Fibroblast of skin of right biceps (primary cell): ENCODE data around the gene SOAT1.
A peak's percentile ranks its signal among the peaks of the same experiment; 100 is the strongest.
"Not testable (repeated sequence)": the region's sequence is repeated elsewhere in the genome, so short reads cannot be mapped to it uniquely, and the experiment has no call there.

Experiments
- DNase-seq: peaks from one replicate; pipeline ENCODE4 v3.0.0-alpha.2; 2013

SOAT1 gene

DNA sequence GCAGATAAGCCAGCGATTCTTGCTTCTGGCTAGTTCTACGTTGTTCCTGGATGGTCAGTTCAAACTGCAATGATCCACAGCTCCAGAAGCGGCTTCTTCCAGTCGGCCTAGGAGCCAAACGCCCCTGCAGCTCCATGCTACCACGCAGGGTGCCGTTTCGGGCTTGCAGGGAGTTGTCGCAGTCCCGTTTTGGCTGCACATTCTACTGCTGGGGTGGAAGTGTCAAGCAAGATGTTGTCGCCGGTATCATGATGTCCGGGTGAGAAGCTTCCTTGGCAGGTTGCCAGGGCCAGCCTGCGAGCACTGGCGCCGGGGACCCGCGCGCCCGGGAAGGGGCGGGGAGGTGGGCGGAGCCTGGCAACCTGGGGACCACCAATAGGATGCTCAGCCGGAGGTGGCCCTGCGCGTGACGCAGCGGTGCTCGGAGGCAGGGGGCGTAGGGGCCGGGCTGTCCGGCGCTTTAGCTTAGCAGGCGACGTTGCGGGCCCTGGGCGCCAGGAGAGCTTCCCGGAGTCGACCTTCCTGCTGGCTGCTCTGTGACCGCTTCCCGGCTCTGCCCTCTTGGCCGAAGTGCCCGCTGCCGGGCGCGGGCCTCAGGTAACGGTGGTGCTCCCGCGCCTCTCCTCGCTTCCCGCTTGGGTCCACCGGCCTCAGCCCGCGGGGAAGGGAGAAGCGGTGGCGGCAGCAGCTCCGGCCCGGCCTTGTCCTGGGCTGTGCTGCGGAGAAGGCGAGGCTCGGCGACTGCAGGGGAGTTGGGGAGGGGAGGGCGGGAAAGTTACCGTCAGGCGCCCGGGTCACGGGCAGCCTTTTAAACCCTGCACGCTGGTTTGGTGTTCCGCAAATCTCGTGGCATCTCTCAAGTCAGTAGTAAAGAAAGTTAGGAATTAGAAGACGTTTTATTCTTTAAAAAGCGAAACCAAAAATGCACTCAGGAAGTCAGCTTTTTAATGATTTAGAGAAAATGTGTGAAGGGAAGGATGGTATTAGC, at the start of gene SOAT1:
SOAT1 (plus strand) TSS at position 458 of the 988 bp plus-strand sequence. CDS start 8,888 bp downstream, outside the sequence.
- peak; percentile 91 for DNase-seq

DNA sequence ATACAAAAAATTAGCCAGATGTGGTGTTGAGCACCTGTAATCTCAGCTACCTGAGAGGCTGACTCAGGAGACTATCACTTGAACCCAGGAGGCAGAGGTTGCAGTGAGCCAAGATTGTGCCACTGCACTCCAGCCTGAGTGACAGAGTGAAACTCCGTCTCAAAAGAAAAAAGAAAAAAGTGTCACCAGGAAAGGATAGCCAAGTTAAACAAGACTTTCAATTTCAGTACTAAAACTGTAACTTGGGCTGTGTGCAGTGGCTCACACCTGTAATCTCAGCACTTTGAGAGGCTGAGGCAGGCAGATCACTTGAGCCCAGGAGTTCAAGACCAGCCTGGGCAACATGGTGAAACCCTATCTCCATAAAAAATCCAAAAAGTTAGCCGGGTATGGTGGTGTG, 48.2 kb upstream of the SOAT1 start:
- DNase-seq = not testable (repeated sequence)

DNA sequence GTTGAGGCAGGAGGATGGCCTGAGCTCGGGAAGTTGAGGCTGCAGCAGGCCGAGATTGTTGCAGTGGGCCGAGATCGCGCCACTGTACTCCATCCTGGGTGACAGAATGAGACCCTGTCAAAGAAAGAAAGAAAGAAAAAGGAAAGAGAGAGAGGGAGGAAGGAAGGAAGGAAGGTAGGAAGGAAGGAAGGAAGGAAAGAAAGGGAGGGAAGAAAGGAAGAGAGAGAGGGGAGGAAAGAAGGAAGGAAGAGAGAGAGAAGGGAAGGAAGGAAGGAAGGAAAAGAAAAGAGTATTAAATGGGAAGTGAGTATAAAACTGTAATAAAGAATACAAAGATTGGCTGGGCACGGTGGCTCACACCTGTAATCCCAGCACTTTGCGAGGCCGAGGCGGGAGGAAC, 45.7 kb upstream of the SOAT1 start:
- DNase-seq = no peak

DNA sequence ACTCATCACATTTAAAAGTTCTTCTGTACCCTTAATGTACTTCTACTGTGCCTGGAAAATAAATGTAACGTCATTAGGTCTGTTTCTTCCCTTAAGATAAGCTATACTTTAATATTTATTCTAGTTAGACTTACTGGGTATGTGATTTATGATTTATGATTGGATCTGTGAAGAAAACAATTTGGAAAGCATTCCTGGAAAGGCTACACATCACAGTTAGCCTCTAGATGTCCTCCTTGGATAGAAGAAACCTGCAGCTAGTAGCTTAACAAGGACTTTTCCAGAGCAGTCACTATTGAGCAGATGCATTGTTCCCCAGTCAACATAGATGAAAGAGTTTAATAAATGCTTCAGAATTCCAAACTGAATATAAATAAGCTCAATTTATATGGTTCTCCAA, 41.9 kb upstream of the SOAT1 start:
- DNase-seq = peak; percentile 33

DNA sequence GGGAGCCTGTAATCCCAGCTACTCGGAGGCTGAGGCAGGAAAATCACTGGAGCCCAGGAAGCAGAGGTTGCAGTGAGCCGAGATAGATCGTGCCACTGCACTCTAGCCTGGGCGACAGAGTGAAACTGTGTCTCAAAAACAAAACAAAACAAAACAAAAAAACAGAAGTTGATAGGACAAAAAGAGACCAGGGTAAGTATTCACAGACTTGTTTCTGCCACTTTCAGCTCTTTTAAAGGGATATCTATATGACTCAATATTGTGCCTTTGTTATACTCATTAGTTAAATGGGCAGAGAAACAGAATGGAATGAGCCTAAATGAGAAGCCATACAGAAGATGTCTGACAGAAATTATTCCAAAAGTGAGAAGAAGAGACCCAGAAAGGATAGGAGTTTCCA, 41.0 kb upstream of the SOAT1 start:
- no peak for DNase-seq

DNA sequence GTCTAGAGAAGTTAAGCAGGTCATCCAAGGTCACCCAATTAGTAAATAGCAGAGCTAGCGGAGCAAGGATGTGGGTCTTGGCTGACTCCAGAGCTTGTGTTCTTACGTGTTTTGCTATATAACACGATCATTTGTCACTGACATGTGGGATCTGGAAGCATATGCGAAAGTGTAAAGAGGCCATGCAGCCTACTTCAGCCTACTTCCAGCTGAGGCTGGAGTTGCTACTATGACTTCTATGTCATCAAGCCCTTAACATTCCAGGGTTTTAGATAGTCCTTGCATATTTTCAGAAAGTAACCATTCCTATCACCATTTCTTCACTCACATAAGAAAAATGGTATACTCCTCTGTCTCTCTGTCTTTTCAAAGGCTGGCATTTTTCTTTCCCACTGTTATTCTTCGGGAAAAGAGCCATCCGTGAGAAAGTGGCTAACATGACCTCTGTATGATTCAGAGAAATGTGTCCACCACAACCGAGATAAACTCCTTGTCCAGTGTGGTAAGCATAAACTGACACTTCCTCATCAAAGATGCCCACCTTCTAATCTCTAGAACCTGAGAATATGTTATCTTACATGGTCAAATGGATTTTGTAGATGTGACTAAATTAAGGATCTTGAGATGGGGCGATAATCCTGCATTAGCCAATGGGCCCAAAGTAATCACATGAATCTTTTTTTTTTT, 40.2 kb upstream of the SOAT1 start:
- DNase-seq = peak; percentile 34

DNA sequence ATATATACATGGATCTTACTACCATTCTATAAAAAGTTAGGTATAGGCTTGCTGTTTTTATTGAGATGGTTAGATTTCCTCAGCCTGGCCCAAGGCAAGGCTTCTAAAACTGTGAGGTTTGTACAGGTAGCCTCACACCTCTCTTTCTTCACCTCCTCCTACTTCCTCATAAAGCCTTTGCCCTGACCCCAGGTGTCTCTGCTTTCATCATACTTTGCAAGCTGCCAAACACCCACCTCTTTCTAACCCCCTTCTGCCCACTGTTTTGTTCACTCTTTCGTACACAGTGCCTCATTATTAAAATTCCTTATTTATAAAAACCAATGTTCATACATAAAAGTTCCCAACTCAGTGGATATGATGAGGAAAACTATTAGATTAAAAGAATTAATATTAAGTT, 31.4 kb upstream of the SOAT1 start:
- no peak for DNase-seq

DNA sequence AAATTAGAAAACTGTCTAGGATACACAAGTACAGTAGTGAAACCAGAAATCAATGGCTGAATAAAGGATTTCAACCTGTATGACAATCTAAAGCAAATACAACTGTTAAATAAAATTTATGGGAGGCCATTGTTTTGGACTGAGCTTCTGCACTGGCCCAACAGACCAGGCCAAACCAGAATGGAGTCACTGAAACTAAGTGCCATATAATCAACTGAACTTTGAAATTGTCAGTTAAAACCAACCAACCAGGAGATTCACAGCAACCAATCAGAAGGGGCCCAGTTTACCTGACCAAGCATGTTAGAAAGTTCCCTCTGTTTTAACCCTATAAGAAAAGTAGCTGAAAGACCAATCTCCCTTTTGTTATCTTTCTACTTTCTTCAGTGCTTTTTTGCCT, 30.5 kb upstream of the SOAT1 start:
- no peak for DNase-seq

DNA sequence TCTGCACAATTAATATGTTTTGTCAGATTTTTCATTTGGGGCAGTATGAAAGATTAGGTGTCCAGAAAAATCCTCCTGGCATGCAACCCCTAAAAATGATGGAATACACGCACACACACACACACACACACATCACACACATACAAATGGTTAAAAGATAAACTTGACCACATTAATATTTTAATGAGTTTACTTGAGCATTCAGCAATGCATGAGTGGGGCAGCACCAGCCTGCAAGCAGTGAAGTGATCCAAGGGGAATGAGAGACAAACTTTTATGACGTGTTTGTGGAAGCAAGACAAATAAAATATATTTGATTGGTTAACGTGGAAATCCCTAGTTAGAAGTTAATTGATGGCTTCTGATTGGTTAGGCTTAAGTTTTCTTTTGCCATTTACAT, 29.1 kb upstream of the SOAT1 start:
- no peak for DNase-seq

DNA sequence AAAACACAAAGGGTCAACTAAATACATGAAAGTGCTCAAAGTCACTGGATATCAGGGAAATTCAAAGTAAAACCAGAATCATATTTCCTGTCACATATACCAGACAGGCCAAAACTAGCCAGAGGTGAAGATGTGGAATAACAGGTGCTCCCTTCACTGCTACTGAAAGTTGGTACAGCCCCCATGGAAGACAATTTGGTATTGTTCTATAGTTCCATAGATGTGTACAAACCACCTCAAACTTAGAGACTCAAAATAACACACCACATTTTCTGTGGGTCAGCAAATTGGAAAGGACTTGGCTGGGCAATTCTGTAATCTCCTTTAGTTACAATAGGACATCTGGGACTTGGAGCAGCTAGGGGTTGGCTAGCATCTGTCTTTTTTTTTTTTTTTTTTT, 24.5 kb upstream of the SOAT1 start:
- DNase-seq = no peak

DNA sequence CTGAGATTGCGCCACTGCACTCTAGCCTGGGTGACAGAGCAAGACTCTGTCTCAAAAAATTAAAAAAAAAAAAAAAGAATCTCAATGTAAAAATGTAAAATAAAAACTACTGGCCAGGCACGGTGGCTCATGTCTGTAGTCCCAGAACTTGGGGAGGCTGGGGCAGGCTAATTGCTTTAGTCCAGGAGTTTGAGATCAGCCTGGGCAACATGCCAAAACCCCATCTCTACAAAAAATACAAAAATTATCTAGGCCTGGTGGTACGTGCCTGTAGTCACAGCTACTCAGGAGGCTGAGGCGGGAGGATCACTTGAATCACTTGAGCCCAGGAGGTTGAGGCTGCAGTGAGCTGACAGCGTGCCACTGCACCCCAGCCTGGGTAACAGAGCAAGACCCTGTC, 19.2 kb upstream of the SOAT1 start:
- DNase-seq = not testable (repeated sequence)

DNA sequence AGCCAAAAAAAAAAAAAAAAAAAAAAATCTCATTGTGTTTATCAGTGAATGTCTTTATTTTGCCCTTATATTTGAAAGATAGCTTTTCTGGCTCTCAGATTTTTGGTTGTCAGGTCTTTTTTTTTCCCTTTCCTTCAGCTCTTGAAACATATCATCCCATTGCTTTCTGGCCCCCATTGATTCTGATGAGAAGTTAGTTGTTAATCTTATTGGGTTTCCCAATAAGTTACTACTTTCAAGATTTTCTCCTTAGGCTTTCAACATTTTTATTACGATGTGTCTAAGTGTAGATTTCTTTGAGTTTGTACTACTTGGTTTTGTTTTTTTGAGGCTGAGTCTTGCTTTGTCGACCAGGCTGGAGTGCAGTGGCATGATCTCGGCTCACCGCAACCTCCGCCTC, 14.7 kb upstream of the SOAT1 start:
- DNase-seq = no peak

DNA sequence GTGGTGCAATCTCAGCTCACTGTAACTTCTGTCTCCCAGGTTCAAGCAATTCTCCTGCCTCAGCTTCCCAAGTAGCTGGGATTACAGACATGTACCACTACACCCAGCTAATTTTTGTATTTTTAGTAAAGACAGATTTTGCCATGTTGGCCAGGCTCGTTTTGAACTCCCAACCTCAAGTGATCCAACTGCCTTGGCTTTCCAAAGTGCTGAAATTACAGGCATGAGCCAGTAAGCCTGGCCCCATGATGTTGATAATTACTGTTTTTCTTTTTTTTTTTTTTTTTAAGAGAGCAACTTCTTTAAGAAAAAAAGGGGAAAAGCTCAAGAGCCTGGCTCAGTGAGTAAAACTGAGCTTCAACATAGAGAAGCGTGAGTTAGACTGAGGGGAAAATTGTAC, 9.6 kb upstream of the SOAT1 start:
- DNase-seq = no peak

DNA sequence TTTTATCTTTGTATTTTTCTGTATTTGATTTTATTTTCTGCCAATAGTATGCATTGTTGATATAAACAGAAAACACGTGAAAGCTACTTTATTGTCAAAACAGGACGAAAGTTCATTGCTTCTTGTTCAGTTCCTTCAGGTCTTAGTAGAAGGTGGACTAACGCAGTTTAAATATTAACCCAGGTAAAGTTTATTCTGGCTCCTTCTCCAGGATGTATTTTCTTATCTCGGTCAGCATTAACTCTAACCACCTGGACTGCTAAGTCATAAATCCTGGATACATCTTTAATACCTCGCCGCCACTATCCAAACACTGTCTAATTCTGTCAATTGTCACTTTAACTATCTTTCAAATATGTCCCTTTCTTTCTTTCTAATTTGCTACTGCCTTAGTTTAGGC, 5.7 kb upstream of the SOAT1 start:
- DNase-seq = no peak

DNA sequence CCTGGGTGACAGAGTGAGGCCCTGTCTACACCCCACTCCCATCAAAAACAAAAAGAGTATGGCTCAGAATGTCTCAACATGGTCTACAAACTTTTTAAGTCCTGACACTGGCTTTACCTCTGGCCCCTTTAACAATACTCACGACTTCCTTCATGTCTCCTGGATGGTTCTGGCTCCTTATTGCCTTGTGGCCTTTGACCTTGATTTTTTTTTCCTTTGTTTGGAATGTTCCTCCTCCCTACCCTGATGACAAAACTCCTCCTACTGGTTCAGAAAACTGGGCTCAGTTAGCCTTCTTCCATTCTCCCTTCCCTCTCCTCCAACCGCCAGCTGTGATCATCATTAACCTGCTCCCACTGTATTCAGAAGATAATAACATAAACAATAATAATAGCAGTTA, 4.6 kb upstream of the SOAT1 start:
- no peak for DNase-seq

DNA sequence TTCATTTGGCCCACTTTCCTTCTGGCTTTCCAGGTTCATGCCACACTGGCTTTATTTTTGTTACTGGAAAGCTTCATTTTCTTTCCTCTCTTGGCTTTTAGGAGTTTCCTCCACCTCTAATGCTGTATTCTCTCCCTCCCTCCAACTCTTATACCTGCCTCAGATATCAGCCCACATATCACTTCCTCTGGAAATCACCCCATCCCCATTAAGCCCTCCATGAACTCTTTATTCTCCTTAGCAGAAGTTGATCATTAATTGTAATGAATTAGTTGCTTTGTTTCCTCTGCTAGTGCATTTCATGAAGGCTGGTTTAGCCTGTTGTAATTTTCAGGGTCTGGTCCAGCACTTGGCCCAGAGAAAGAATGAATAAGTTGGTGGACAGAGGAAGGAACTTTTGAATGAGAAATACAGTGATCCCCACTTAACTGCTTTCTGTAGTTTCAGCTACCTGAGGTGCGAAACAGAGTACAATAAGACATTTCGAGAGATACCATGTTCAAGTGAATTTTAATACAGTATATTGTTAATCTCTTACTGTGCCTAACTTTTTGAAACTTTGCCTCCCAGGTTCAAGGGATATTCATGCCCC, 1.7 kb downstream of the SOAT1 start:
- no peak for DNase-seq

DNA sequence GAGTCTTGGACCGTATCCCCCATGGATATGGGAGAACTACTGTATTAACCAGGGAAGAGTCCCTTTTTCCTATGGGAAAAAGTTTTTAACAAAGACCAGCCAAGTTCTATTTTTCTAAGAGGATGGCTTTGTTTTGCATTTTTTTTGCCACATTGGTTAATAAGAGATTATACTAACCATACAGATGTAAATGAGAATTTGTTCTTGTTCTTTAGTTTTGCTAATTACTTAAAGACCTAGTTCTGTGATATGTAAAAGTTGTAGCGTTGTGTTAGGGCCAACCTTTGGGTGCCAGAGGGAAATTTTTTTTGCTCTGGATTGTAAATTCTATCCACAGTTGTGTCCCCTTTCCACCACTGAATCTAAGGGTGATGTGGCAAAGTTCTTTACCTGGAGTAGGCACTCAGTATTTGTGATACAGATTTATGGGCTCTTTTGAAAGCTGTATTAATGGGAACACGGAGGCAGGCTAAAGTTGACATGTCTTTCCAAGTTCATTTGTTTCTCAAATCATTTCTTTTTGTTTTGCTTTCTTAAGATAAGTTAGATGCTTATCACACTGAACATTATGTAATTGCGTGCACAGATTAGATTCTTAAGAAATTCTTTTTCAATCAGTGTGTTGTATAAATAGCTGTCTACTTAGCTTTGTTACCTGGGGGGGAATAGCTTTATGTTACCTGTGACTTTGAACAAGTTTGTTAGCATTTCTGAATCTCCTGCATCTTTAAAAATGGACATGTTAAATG, 2.9 kb downstream of the SOAT1 start:
- no peak for DNase-seq

DNA sequence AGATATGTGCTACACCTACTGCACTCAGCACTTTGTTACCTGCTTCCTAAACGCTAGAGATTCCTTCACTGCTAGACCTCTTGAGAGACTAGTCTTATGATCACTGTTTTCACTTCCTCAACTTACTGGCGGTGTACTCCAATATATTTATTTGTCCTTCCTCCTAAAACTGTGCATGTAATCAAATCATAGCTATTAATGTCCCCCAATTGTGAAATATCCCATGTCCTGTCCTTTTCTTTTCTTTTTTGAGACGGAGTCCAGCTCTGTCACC, 3.4 kb downstream of the SOAT1 start:
- no peak for DNase-seq

DNA sequence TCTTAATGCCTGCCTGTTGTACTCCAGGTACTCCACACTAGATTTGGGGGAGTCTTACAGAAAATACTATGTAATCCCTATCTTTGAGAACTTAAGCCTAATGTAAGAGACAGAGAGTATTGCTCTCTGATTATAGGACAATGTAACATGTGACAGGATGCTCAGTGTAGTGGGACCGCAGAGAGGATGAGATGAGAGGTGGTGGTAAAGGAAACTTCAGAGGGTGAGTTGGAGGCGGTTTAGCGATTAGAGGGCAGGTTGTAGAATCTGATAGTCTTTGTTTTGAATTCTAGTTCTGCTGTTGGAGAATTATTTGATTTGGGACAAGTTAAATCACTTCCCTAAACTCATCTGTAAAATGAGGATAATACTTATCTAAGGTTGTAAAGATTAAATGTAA, 5.4 kb downstream of the SOAT1 start:
- no peak for DNase-seq

DNA sequence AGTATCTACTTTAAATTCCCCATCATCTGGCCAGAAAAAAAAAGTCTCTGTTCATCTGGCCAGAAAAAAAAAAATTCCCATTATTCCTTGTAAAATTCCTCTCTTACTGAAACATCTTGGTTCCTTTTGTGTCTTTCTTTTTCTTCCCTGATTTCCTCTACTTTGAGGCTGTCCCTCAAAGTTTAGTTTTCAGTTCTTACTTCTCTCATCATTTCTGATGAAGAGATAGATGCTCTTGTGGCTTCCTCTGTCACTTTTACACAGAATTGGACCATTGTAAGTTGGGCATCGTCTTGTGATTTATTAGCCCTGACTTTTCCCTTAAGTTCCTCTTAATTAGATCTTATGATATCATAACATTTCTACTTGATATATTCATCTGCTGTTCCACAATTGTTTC, 6.5 kb downstream of the SOAT1 start:
- DNase-seq = no peak

DNA sequence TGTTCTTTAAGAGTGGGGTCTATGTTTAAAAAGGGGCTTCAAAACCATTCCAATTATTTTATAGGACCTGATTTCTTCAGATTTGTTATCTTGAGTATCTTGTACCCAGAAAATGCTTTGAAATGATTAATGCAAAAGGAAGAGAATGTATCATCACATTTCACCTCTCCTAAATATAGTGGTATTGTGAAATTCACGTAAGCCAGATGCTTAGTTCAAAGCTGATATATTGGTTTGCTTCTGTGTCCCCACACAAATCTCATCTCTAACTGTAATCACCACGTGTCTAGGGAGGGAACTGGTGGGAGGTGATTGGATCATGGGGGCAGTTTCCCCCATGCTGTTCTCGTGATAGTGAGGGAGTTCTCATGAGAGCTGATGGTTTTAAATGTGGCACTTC, 8.5 kb downstream of the SOAT1 start:
- DNase-seq = no peak

DNA sequence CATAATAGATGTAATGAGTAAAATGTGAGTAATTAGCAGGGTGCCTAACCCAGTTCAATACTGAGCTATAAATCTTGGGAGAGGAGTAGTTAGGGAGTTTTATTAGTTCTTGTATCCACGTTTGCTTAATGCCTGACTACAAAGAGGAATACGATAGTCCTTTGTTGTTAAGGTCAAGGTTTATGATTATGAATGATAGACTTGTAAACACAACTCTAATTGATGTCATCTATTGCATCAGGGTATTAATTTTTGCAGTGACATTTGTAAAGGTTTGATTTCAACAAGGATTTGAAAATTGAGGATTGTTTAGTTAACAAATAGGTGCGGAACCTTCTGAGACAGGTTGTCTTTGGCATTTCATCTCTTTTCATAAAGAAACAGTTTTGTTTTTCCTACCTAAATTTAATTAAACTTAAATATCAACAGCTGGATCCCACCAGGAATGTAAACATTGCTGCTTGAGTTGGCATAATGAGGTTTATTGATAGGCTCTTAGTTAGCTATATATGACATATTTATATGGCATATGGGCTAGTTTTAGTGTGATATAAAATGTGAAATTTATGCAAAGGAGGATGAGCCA, 9.7 kb downstream of the SOAT1 start:
- no peak for DNase-seq

DNA sequence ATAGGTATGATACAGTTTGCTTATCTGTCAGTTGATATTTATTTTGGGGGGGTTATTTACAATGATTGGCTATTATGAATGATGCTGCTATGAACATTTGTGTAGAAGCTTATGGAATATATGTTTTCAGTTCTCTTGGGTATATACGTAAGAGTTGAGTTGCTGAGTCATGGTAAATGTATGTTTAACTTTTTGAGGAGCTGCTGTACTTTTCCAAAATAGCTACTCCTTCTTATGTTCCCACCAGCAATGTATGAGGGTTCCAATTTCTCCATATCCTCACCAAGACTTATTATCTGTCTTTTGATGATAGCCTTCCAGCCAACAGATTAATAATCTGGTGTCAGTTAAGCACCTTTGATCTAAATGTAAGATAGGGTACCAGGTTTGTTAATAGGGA, 11.9 kb downstream of the SOAT1 start:
- peak; percentile 38 for DNase-seq
